Stimulated activated CD8-positive, alpha-beta memory T cell treated with anti-CD3 and anti-CD28 coated beads, Interleukin-4, amount 100 ng/mL, for 1 hour (primary cell): ENCODE data around the gene SHB.

ENCODE experiments used
- DNase-seq, 2 donors: peaks; one replicate each; pipeline ENCODE4 v3.0.0-alpha.2; 2020; ENCODE audit warnings: low read depth in 2 of 2, low spot score in 1 of 2

The SHB gene

GRCh38 chr9:38026021-38026809, 42.8 kb downstream of the SHB start:
- DNase-seq, result no peak

DNA sequence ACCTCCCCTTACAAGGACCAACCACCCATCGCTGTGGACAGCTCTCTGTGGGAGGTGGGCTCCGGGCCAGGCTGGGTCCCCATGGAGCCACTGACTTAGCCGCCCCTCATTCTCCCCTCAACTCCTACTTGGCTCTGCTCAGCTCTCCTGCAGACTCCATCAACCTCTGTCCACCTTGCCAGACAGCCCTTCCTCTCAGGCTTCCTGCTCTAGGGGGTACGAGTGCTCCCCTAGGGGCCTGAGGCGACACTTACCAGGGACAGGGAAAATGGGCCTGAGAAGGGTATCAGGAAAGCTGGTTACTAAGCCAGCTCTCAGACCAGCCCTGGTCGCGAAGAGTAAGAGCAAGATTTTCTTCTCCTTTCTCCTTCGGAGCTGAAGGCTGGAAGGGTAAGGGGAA, 43.9 kb downstream of the SHB start:
- no peak for DNase-seq

DNA sequence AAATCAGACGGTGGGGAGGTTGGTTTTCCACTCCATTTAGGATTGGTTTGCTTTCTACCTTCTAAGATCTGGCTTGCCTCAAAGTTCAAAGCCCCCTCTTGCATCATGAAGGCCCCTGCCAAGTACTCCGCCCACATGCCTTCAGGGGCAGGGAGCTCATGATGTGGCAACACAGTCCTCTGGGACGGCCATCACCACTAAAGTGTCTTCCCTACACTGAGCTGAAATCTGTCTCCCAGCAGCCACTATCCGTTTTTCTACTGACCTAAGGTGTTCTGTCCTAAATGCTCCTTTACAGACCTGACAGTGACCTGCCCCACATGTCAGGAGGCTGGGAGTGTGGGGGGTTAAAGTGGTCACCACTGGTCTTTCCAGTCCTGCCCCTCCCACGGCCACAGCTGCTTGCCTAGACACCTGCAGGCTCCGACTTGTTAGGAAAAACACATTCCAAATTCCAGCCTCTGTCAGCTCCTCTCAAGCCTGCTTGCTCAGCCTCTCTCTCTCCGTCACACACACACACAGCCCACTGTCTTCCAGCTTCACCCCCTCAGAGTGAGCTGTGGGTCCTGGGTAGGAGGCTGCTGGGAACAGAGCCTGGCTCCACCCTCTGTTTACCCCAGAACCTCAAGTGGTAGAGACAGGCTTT, 44.9 kb downstream of the SHB start:
- DNase-seq, result no peak

DNA sequence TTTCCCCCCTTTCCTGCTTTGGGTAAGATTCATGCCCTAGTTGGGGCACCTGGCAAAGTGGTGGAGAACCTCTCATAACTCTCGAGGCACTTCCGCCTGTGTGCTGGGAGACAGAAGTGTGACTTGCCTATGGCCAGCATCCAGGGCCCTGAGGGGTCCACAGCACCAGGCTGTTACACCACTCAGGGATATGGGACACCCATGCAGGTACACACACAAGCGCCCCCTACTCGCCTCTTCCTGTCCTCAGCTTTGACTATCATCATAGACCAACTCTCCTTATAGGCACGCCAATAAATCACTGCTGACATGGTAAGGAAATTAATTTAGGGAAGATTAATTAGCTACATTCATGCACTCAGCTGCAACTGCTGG, 45.4 kb downstream of the SHB start:
- no peak for DNase-seq

- no peak for DNase-seq
Measured at GRCh38 chr9:38022995-38023394, 46.0 kb downstream of the SHB start.

DNA sequence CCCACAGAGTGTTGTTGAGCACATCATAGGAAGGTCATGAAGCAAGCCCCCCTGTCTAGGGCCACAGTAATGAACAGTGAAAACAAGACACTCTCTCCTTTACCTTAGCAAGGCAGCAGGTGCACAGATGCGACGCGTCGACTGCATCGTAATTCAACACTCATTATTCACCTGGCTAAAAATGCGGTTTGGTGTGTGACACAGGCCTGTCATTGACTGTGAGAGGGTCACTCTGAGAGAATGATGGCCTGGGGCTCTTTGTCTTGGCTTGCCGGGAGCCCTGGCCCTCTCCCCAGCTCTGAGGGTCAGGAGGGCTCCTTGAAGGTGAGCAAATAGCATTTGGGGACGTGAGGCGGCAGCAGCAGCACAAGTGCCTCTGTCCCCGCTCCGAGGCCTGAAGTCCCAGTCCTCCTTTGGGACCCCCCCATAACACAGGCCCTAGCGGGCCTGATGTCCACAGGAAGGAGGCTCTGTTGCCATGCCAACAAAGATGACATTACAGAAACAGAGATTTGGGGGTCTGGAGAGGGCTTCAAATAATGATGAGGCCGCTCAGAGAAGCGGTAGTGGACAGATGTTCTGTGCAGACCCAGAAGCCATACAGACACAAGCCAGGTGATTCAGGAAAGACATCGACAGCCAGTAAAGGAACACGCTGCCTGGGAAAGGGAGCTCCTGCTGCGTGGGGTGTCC, 46.7 kb downstream of the SHB start:
- no peak for DNase-seq

DNA sequence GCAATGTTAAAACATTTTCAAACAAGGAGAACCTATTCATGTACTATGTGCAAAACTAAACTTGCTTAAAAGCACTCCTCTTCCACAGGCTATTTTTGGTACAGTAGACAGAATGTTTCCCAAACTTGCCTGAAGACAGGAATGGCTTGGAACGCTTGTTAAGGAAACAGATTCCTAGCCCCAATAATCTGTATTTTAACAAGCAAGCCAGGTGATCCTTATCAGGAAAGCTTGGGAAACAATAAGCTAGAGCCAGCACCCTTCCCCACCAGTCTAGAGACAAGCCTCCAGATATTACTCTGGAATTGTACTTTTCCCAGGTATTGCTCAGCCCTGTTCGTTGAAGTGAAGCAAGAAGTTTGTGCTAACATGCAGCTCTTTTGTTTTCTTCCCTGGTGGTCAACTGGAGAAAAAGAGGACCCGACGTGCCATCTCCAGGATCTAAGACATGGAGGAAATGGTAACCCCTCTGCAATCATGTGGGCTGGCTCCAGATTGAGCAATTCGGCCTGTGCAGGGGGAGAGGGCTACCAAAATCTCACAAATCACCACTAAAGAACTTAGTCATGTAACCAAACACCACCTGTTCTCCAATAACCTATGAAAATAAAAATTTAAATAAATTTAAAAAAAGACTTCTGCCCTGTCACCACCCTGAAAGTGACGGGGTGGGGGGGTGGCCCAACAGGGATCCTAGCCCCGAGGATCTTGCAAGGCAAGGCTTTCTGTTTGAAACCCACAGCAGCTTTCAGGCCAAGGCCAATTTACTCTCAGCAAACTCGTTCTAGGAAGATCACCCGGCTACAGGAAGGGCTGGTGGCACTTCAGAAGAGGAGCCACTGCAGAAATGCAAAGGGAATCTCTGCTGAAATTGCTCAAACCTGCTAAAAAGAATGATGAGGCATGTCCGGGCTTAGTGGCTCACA, 48.6 kb downstream of the SHB start:
- no peak for DNase-seq

GRCh38 chr9:38019731-38020130, 49.3 kb downstream of the SHB start:
- no peak for DNase-seq

DNA sequence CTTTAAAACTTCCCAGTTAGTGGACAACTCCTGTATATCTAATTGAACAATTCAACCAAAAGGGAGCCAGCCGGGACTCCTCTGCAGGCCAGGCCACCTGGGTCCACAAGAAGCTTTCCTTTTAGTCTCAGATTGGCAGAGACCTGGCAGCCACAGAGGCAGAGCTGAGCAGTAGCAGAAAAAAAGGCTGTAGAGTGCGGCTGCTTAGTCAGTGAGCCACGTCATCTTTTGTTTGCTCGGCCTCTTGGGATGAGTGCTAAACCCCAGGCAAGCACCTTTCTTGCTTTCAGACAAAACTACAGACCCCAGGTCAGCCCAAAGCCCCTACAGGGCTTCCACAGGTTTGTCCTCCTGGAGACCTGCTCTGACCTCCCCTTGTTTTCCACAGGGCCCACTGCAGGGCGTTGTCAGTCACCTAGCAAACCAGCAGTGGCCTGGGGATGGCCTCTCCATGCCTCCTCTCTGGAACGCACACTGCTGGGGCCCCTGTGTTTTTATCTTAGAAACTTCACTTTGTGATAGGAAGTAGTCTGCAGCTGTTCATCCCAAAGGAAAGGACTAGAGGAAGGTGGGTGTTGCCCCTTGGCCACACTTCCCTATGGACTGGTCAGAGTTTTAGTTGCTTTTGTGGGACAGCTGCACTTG, 49.9 kb downstream of the SHB start:
- DNase-seq, result no peak

DNA sequence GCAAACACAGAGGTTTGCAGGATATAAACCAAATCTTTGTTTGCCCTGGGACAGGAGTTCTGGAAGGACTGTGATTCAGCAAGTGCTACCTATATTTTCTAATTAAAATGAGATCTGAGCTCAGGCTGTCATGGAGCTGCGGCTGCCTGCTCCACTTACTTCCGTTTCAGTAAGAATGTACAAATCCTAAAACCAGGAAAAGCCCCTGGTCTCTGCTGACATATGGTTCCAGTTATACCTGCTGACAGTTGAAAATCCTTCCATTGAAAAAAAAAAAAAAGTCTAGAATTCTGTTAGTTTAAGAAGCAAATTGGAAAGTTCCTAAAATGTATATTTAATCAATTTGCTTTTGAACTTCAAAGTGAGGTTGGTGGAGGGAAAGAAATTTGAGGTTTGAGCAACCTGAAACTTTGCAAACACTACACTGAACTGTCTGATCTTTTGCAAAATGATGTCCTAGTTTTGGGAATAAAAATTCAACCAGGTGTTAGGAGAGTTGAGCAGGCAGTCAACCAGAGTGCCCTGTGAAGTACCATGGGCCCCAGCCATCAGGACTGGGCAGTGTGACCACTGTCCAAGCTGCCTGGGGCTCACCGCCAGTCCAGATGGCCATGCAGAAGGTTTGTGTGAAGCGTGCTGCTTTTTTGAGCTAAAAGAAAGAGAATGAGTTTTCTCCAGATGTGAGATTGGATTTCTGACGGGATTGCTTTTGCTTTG, 50.6 kb downstream of the SHB start:
- no peak for DNase-seq

GRCh38 chr9:38017885-38018186, 51.2 kb downstream of the SHB start:
- no peak for DNase-seq

GRCh38 chr9:38017149-38017884, 51.7 kb downstream of the SHB start:
- no peak for DNase-seq

DNA sequence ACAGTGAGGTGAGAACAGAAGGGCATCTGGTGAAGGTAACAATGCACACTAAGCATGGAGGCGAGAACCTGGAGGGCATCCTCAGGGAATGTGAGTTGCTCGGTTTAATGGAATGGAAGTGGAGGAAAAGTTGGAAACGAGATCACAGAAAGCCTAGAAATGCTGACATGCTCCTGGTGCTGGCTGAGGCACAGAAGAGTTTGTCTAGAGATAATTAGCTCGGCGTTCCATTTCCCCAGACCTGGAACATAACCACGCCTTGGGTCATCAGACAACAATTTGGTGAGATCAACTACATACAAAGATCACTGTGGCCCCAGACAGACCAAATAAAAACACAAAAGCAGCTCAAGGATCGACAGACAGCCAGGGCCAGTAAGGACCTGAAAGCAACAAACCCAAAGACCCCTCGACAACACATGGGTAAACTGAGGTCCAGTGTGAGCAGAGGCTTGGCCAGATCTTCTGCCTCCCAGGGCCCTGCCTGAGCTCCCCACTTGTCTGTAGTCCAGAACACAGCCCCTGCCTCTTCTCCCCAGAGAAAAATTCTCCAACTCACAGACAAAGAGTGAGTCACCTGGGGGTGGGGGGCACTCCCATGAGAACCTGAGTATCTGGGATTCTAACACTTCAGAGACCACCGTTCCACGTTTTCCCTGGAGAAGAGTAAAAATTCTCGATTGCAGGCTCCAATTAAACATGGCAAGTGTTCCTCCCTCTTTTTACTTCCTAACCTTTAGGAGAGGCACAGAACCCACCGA, 52.5 kb downstream of the SHB start:
- DNase-seq, result no peak

GRCh38 chr9:38015906-38016305, 53.1 kb downstream of the SHB start:
- DNase-seq, result no peak

DNA sequence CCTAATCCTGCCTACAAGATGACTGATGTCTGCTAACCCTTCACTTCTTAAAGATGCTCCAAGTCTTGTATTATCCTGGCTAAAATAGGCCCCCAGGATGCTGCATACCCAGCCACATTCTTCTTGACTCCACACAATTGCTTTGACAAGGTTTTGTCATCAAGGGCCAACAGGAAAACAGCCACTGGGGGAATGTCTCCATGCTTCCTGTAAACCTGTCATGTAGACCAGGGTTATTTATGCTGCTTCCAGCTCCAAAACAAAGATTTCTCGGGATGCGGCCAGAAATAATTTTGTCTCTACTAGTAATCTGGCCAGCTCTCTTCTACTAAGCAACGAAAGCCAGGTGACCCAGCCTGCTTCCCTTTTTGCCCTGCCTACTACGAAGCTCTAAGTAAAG, 53.8 kb downstream of the SHB start:
- DNase-seq, result no peak

GRCh38 chr9:38012767-38013450, 56.1 kb downstream of the SHB start:
- no peak for DNase-seq

GRCh38 chr9:38011991-38012390, 57.0 kb downstream of the SHB start:
- DNase-seq, result no peak

- no peak for DNase-seq
Measured at GRCh38 chr9:38010918-38011704, 57.9 kb downstream of the SHB start.
